Neural cell (in vitro differentiated cells): Measurements from ENCODE around the gene ATPAF2. TPM values are rescaled to one million over a fixed set of nuclear protein-coding genes. Genes with fewer than 3 reads are reported as not detected.

ENCODE experiments used
- H2AFZ ChIP-seq: fragments of 200-600, 300-800 bp; sonication (generic), shearing (Covaris generic); 2 replicates; pipeline ENCODE4 v1.6.0; 2014; ENCODE audit warnings: low read depth, mild to moderate bottlenecking, antibody characterized with exemption, low read length, moderate library complexity
- H3F3A ChIP-seq: fragments of 200-600 bp; shearing (Covaris generic); 2 replicates; pipeline ENCODE4 v1.6.1; 2016; ENCODE audit warnings: mild to moderate bottlenecking, moderate library complexity, mixed read lengths, antibody characterized with exemption, low read length; ENCODE audit not compliant: insufficient read depth, poor library complexity, severe bottlenecking
- H3K27ac ChIP-seq: fragments of 200-600, 300-800 bp; sonication (generic), shearing (Covaris generic); 2 replicates; pipeline ENCODE4 v1.5.1; 2014; ENCODE audit warnings: mild to moderate bottlenecking, low read length, moderate library complexity
- H3K27me3 ChIP-seq: fragments of 300-800, 200-600 bp; sonication (generic), shearing (Covaris generic); 2 replicates; pipeline ENCODE4 v1.6.0; 2014; ENCODE audit warnings: mild to moderate bottlenecking, low read depth, low read length, moderate library complexity; ENCODE audit not compliant: insufficient read depth
- H3K36me3 ChIP-seq: fragments of 300-800, 200-600 bp; sonication (generic), shearing (Covaris generic); 2 replicates; pipeline ENCODE4 v1.5.1; 2014; ENCODE audit warnings: mild to moderate bottlenecking, antibody characterized with exemption, low read length, moderate library complexity; ENCODE audit not compliant: insufficient read depth
- H3K4me2 ChIP-seq: fragments of 300-800, 200-600 bp; sonication (generic), shearing (Covaris generic); 2 replicates; pipeline ENCODE4 v1.6.0; 2014; ENCODE audit warnings: mild to moderate bottlenecking, low read length
- H3K4me3 ChIP-seq: fragments of 300-800, 200-600 bp; sonication (generic), shearing (Covaris generic); 2 replicates; pipeline ENCODE4 v1.5.1; 2014; ENCODE audit warnings: mild to moderate bottlenecking, low read length, moderate library complexity
- H3K79me2 ChIP-seq: fragments of 200-600 bp; shearing (Covaris generic); replicated peaks from 2 replicates; pipeline ENCODE4 v1.6.0; 2014; ENCODE audit warnings: mild to moderate bottlenecking, low read length, moderate library complexity; ENCODE audit not compliant: insufficient read depth
- H3K9ac ChIP-seq: fragments of 300-800, 200-600 bp; sonication (generic), shearing (Covaris generic); 2 replicates; pipeline ENCODE4 v1.6.1; 2016; ENCODE audit warnings: mild to moderate bottlenecking, low read length, mixed read lengths
- H3K9me2 ChIP-seq: fragments of 200-600 bp; shearing (Covaris generic); 2 replicates; pipeline ENCODE4 v1.6.1; 2016; ENCODE audit warnings: mild to moderate bottlenecking, low read length, mixed read lengths; ENCODE audit not compliant: insufficient read depth
- H3K9me3 ChIP-seq: fragments of 200-600, 300-800 bp; sonication (generic), shearing (Covaris generic); 2 replicates; pipeline ENCODE4 v1.6.1; 2016; ENCODE audit warnings: mild to moderate bottlenecking, mixed run types, low read length, moderate library complexity, mixed read lengths
- H4K20me1 ChIP-seq: fragments of 200-600 bp; shearing (Covaris generic); 2 replicates; pipeline ENCODE4 v1.6.1; 2016; ENCODE audit warnings: mild to moderate bottlenecking, mixed run types; ENCODE audit not compliant: insufficient read depth
- CTCF ChIP-seq: fragments of 450-650 bp; IDR thresholded peaks from 2 replicates; pipeline ENCODE4 v1.5.1; 2014; ENCODE audit warnings: antibody characterized with exemption, mild to moderate bottlenecking, moderate library complexity; ENCODE audit not compliant: poor library complexity, severe bottlenecking
- EP300 ChIP-seq: fragments of 450-650 bp; conservative IDR thresholded peaks from 2 replicates; pipeline ENCODE4 v1.6.1; 2014; ENCODE audit warnings: antibody characterized with exemption, mild to moderate bottlenecking, moderate library complexity; ENCODE audit not compliant: poor library complexity, severe bottlenecking
- EZH2 ChIP-seq: fragments of 200-600, 300-800 bp; shearing (Covaris generic), sonication (generic); IDR thresholded peaks from 2 replicates; pipeline ENCODE4 v1.6.1; 2014; ENCODE audit warnings: antibody characterized with exemption, low read length, borderline replicate concordance, mild to moderate bottlenecking; ENCODE audit not compliant: insufficient read depth, poor library complexity, severe bottlenecking
- MXI1 ChIP-seq: fragments of 450-650 bp; conservative IDR thresholded peaks from 2 replicates; pipeline ENCODE4 v1.6.1; 2014; ENCODE audit warnings: antibody characterized with exemption, mild to moderate bottlenecking; ENCODE audit not compliant: poor library complexity, severe bottlenecking
- POLR2AphosphoS5 ChIP-seq: IDR thresholded peaks from 2 replicates; pipeline ENCODE4 v1.6.1; 2012
- RAD21 ChIP-seq: fragments of 450-650 bp; conservative IDR thresholded peaks from 2 replicates; pipeline ENCODE4 v1.6.1; 2014; ENCODE audit warnings: antibody characterized with exemption, mild to moderate bottlenecking, moderate library complexity
- REST ChIP-seq: IDR thresholded peaks from 2 replicates; pipeline ENCODE4 v1.6.1; 2012; ENCODE audit warnings: borderline replicate concordance
- SMC3 ChIP-seq: fragments of 450-650 bp; conservative IDR thresholded peaks from 2 replicates; pipeline ENCODE4 v1.6.1; 2014; ENCODE audit warnings: antibody characterized with exemption, mild to moderate bottlenecking, moderate library complexity; ENCODE audit not compliant: poor library complexity
- TAF1 ChIP-seq: IDR thresholded peaks from 2 replicates; pipeline ENCODE4 v1.6.1; 2012; ENCODE audit warnings: low read depth
- polyA plus RNA-seq: library from polyadenylated mRNA; depleted of rRNA; stranded (reverse); fragments of >200 nt; gene quantifications from 2 replicates; pipeline ENCODE4 v1.2.3, GENCODE V29; 2014

ATPAF2 gene
- polyA plus RNA-seq, 1 donor from 2014 or later = 33.3 TPM

GRCh38 chr17:18039535-18040260 is 730 bp upstream of the ATPAF2 start:
- Histone ChIP-seq H3K79me2 (peaks cover 35% of the 10 kb centered on the region), H3K27ac (peak overlapping the region; percentile 64), H3K27me3 (no peaks in the 10 kb centered on the region), H3K9me2 (no peaks in the 10 kb centered on the region), H4K20me1 (no peaks in the 10 kb centered on the region), H3K4me2 (peak overlapping the region; percentile 77), H2AFZ (peak overlapping the region; percentile 27), H3K9ac (peak overlapping the region; percentile 81), H3K4me3 (peak overlapping the region; percentile 88), H3K9me3 (no peaks in the 10 kb centered on the region), H3K36me3 (no peaks in the 10 kb centered on the region), H3F3A (no peaks in the 10 kb centered on the region)
- TF ChIP-seq CTCF = no peak
- peak; percentile 17 for TF ChIP-seq SMC3
- TF ChIP-seq POLR2AphosphoS5 = no peak
- TF ChIP-seq TAF1 = no peak
- peak; percentile 13 for TF ChIP-seq MXI1
- peak; percentile 25 for TF ChIP-seq RAD21

- H4K20me1 ChIP-seq = no peaks in the 10 kb centered on the region
- H3K4me2 ChIP-seq = peak overlapping the region; percentile 72
- H3K9me2 ChIP-seq = no peaks in the 10 kb centered on the region
- H3K9ac ChIP-seq = peak overlapping the region; percentile 81
- no peaks in the 10 kb centered on the region for H3K9me3 ChIP-seq
- no peaks in the 10 kb centered on the region for H3K36me3 ChIP-seq
- H3K27me3 ChIP-seq = no peaks in the 10 kb centered on the region
- peak overlapping the region; percentile 80 for H3K27ac ChIP-seq
- H3K79me2 ChIP-seq = peaks cover 36% of the 10 kb centered on the region
- TF ChIP-seq MXI1 (no peak), REST (peak; percentile 36)
- H2AFZ ChIP-seq = peak overlapping the region; percentile 81
- H3F3A ChIP-seq = no peaks in the 10 kb centered on the region
- peak overlapping the region; percentile 88 for H3K4me3 ChIP-seq
These were observed 668 bp downstream of the ATPAF2 start for GRCh38 chr17:18038149-18038850.

- H3K79me2 ChIP-seq = peaks cover 43% of the 10 kb centered on the region
- H2AFZ ChIP-seq = no peak overlapping the region
- H3K27me3 ChIP-seq = no peaks in the 10 kb centered on the region
- peak overlapping the region; percentile 88 for H3K4me3 ChIP-seq
- H4K20me1 ChIP-seq = no peaks in the 10 kb centered on the region
- no peaks in the 10 kb centered on the region for H3K36me3 ChIP-seq
- no peak overlapping the region for H3K9ac ChIP-seq
- H3F3A ChIP-seq = no peaks in the 10 kb centered on the region
- peak overlapping the region; percentile 72 for H3K4me2 ChIP-seq
- H3K27ac ChIP-seq = no peak overlapping the region
- no peaks in the 10 kb centered on the region for H3K9me3 ChIP-seq
- H3K9me2 ChIP-seq = no peaks in the 10 kb centered on the region
- TF ChIP-seq CTCF (no peak), EZH2 (no peak), EP300 (no peak), POLR2AphosphoS5 (no peak), RAD21 (no peak), SMC3 (no peak), TAF1 (no peak), MXI1 (no peak)
These were observed 1.5 kb downstream of the ATPAF2 start for GRCh38 chr17:18037486-18037885.
